Endothelial cell of umbilical vein (primary cell): Measurements from ENCODE around the gene NEK3. TPM values are rescaled to one million over a fixed set of nuclear protein-coding genes. Genes with fewer than 3 reads are reported as not detected.

Experiments used
- BruUV-seq: library from RNA; stranded (reverse); fragments of 400-500 nt; replicated peaks from 2 replicates; lab custom pipeline; 2021; lab: Mats Ljungman, UMichigan
- CTCF ChIA-PET: fragments of 300-600, 350-600 bp; sonication (Branson Sonifier 250); formaldehyde crosslinking; loops from one replicate; lab custom pipeline; 2021; ENCODE audit warnings: antibody characterized with exemption, inconsistent platforms; lab: Charles Lee
- POLR2A ChIA-PET: fragments of 300-600, 350-600 bp; sonication (Branson Sonifier 250); formaldehyde crosslinking; loops from one replicate; lab custom pipeline; 2021; ENCODE audit warnings: antibody characterized with exemption, inconsistent platforms; lab: Charles Lee
- DNase-seq: peaks from one replicate; pipeline ENCODE4 v3.0.0-alpha.2; 2011; ENCODE audit warnings: low read depth, low spot score
- FAIRE-seq: peaks from 2 replicates; lab custom pipeline; 2011; peaks lifted over from hg19 to GRCh38; lab: Jason Lieb, UNC
- H2AFZ ChIP-seq: 2 replicates; pipeline ENCODE4 v1.6.0; 2012; ENCODE audit warnings: low read depth, low read length, control low read depth, inconsistent platforms
- H3K27ac ChIP-seq: 2 replicates; pipeline ENCODE4 v1.5.1; 2011; ENCODE audit warnings: low read depth, mild to moderate bottlenecking, control low read depth, low read length, moderate library complexity; ENCODE audit not compliant: insufficient read depth
- H3K27me3 ChIP-seq, 2 experiments: 2 replicates each; pipeline versions ENCODE4 v1.6.0 to v1.6.1; 2011; ENCODE audit warnings: low read length in 2 of 2, mixed read lengths in 1 of 2; ENCODE audit not compliant: control insufficient read depth in 2 of 2, insufficient read depth in 2 of 2
- H3K36me3 ChIP-seq, 2 experiments: 2 replicates in 1 of 2; 3 replicates in 1 of 2; pipeline ENCODE4 v1.5.1; 2011; ENCODE audit warnings: low read length in 2 of 2, mild to moderate bottlenecking in 1 of 2, moderate library complexity in 1 of 2; ENCODE audit not compliant: control insufficient read depth in 2 of 2, insufficient read depth in 2 of 2; ENCODE audit errors: extremely low read depth in 1 of 2
- H3K4me1 ChIP-seq: 3 replicates; pipeline ENCODE4 v1.5.1; 2011; ENCODE audit warnings: mild to moderate bottlenecking, low read length; ENCODE audit not compliant: control insufficient read depth, insufficient read depth; ENCODE audit errors: extremely low read depth
- H3K4me2 ChIP-seq: 2 replicates; pipeline ENCODE4 v1.6.1; 2011; ENCODE audit warnings: low read length, control low read depth, mixed read lengths; ENCODE audit not compliant: insufficient read depth
- H3K4me3 ChIP-seq, 3 experiments: fragments of 200-600 bp in 1 of 3; sonication (generic), shearing (Covaris generic) in 1 of 3; replicated peaks in 1 of 3; 2 replicates each; pipeline ENCODE4 v1.5.1; 2011 to 2016; ENCODE audit warnings: control low read depth in 3 of 3, low read length in 3 of 3, mild to moderate bottlenecking in 2 of 3, inconsistent platforms in 1 of 3, low read depth in 1 of 3, moderate library complexity in 1 of 3; ENCODE audit not compliant: insufficient read depth in 1 of 3
- H3K79me2 ChIP-seq: 2 replicates; pipeline ENCODE4 v1.6.0; 2012; ENCODE audit warnings: low read length, inconsistent platforms; ENCODE audit not compliant: control insufficient read depth, insufficient read depth
- H3K9ac ChIP-seq: replicated peaks from 2 replicates; pipeline ENCODE3; 2011; ENCODE audit warnings: low read length, control low read depth; ENCODE audit not compliant: insufficient read depth; ENCODE audit errors: extremely low read depth
- H3K9me1 ChIP-seq: replicated peaks from 3 replicates; pipeline ENCODE4 v1.6.0; 2011; ENCODE audit warnings: mild to moderate bottlenecking, low read length; ENCODE audit not compliant: control insufficient read depth, insufficient read depth; ENCODE audit errors: extremely low read depth
- H3K9me3 ChIP-seq: replicated peaks from 2 replicates; pipeline ENCODE4 v1.5.1; 2012; ENCODE audit warnings: low read length, inconsistent platforms; ENCODE audit not compliant: control insufficient read depth, insufficient read depth
- H4K20me1 ChIP-seq: replicated peaks from 2 replicates; pipeline ENCODE3; 2011; ENCODE audit warnings: mild to moderate bottlenecking, low read length; ENCODE audit not compliant: control insufficient read depth, insufficient read depth; ENCODE audit errors: extremely low read depth
- CTCF ChIP-seq, 2 donors: IDR thresholded peaks; 1 replicate in 1 of 2; 2 replicates in 1 of 2; pipeline ENCODE4 v1.5.1; 2011; ENCODE audit warnings: low read length in 2 of 2, mild to moderate bottlenecking in 2 of 2, moderate library complexity in 2 of 2, control low read depth in 1 of 2, inconsistent platforms in 1 of 2, low read depth in 1 of 2; ENCODE audit not compliant: insufficient read depth in 1 of 2; ENCODE audit errors: extremely low read depth in 1 of 2
- EZH2 ChIP-seq: IDR thresholded peaks from 2 replicates; pipeline ENCODE4 v1.6.1; 2012; ENCODE audit warnings: borderline replicate concordance, low read depth, mild to moderate bottlenecking, moderate library complexity, low read length, inconsistent platforms; ENCODE audit not compliant: severe bottlenecking
- FOS ChIP-seq: IDR thresholded peaks from 2 replicates; pipeline ENCODE4 v1.6.1; 2011; ENCODE audit warnings: mild to moderate bottlenecking, low read length, moderate library complexity, borderline replicate concordance; ENCODE audit not compliant: insufficient read depth
- GATA2 ChIP-seq: IDR thresholded peaks from 2 replicates; pipeline ENCODE4 v1.7.0; 2011; ENCODE audit warnings: low read depth, mild to moderate bottlenecking, moderate library complexity, mixed read lengths, low read length; ENCODE audit not compliant: insufficient read length, insufficient read depth
- JUN ChIP-seq: IDR thresholded peaks from 2 replicates; pipeline ENCODE4 v1.6.1; 2011; ENCODE audit warnings: borderline replicate concordance, low read depth; ENCODE audit not compliant: insufficient read length, insufficient read depth
- dilution Hi-C: fragments of 300-500 bp; cut with MboI; formaldehyde crosslinking; loops from one replicate; pipeline ENCODE4 v1.15.0; 2019; ENCODE audit warnings: low sequenced_read_pairs; ENCODE audit not compliant: extremely low pct_ligation_motif_present
- intact Hi-C: fragments of 100-400 bp; cut with micrococcal nuclease; formaldehyde crosslinking; loops from one replicate; pipeline ENCODE4 v1.10.0; 2022
- polyA plus RNA-seq, 4 experiments: library from polyadenylated mRNA; depleted of rRNA in 3 of 4; stranded (reverse) in 3 of 4; unstranded in 1 of 4; fragments of >200 nt; gene quantifications; 2 replicates each; pipeline versions ENCODE4 v1.2.1 to v1.2.3, GENCODE V29; 2011 to 2012; ENCODE audit warnings: missing spikeins in 1 of 4
- total RNA-seq: library from RNA; stranded (reverse); gene quantifications from 2 replicates; pipeline ENCODE4 v1.2.3, GENCODE V29; 2021
- TF ChIP-seq, protein P1 (sequence below): IDR thresholded peaks from 2 replicates; pipeline ENCODE4 v1.6.1; 2011; ENCODE audit not compliant: insufficient read depth, insufficient read length

The NEK3 gene
- total and polyA plus RNA-seq, 2 donors (not counting 3 experiments of a cell fraction or from before 2014, with no cell fraction given) = 10.3 to 13.8 TPM

DNA sequence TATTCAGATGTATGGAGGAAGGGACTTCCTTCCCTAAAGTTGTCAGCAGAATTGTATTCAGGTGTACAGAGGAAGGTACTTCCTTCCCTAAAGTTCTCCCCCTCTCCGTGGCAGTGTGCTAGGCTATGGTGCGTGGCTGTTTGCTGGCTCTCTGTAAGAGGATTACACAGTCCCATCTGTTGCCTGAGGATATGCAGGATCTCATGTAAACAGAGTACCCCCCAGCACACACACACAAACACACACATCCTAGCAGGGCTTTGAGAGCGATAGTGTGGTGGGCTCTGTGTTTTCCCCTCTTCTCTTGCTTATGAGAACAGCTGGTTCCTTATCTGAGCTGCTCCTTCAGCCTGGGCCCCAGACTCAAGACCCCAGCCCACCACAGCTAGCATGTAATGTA, 40.8 kb downstream of the NEK3 start:
- no peaks in the 10 kb centered on the region for H3K79me2 ChIP-seq
- no peak overlapping the region for H3K27ac ChIP-seq
- no peaks in the 10 kb centered on the region for H3K4me1 ChIP-seq
- FAIRE-seq (no peak), DNase-seq (no peak)
- H4K20me1 ChIP-seq = no peaks in the 10 kb centered on the region
- H3K9ac ChIP-seq = no peak overlapping the region
- H3K4me3 ChIP-seq = no peak overlapping the region
- H3K27me3 ChIP-seq = peaks cover 13 to 17% of the 10 kb centered on the region in 2 experiments
- dilution Hi-C loops = no loop called here
- H2AFZ ChIP-seq = no peak overlapping the region
- BruUV-seq = no TSS peak
- TF ChIP-seq FOS (no peak), CTCF (IDR thresholded peaks at IDR 0.05; ENCODE audit: extremely low read depth in 1 of 2, insufficient read depth in 1 of 2, low read depth in 1 of 2, low read length in 2 of 2) (no peak), JUN (no peak), GATA2 (no peak), EZH2 (no peak)
- TF ChIP-seq, protein P1, sequence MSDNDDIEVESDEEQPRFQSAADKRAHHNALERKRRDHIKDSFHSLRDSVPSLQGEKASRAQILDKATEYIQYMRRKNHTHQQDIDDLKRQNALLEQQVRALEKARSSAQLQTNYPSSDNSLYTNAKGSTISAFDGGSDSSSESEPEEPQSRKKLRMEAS = no peak
- intact Hi-C loops = no loop called here
- CTCF ChIA-PET = interaction anchor here (1.0 kb wide), 1 partner anchor 115 kb away, joined by 3 read pairs; no protein-coding TSS in a partner anchor
- H3K36me3 ChIP-seq = no peaks in the 10 kb centered on the region
- no peaks in the 10 kb centered on the region for H3K9me3 ChIP-seq
- H3K9me1 ChIP-seq = no peaks in the 10 kb centered on the region
- H3K4me2 ChIP-seq = no peak overlapping the region
- POLR2A ChIA-PET = no interaction called here
